KMS-11 (cell line): ENCODE data around the gene SRSF4.

Experiments
- H2AFZ ChIP-seq: fragments of 200-600 bp; sonication (generic); 2 replicates; pipeline ENCODE4 v1.6.1; 2016; ENCODE audit warnings: antibody characterized with exemption, mixed run types, low read depth
- H3K27ac ChIP-seq: fragments of 200-600 bp; sonication (generic); 2 replicates; pipeline ENCODE4 v1.6.1; 2016; ENCODE audit warnings: mild to moderate bottlenecking, mixed run types
- H3K27me3 ChIP-seq: fragments of 200-600 bp; sonication (generic); 2 replicates; pipeline ENCODE4 v1.6.1; 2017; ENCODE audit warnings: mild to moderate bottlenecking, low read depth, mixed run types, moderate library complexity; ENCODE audit not compliant: insufficient read depth
- H3K36me3 ChIP-seq: fragments of 200-600 bp; sonication (generic); 2 replicates; pipeline ENCODE4 v1.6.1; 2017; ENCODE audit warnings: mild to moderate bottlenecking, mixed run types; ENCODE audit not compliant: insufficient read depth
- H3K4me1 ChIP-seq: fragments of 200-600 bp; sonication (generic); 2 replicates; pipeline ENCODE4 v1.6.1; 2016; ENCODE audit warnings: mild to moderate bottlenecking, low read depth, mixed run types; ENCODE audit not compliant: poor library complexity, severe bottlenecking
- H3K4me2 ChIP-seq: fragments of 200-600 bp; sonication (generic); 2 replicates; pipeline ENCODE4 v1.7.0; 2016; ENCODE audit warnings: mild to moderate bottlenecking, mixed run types
- H3K4me3 ChIP-seq: fragments of 200-600 bp; sonication (generic); IDR thresholded peaks from 2 replicates; pipeline ENCODE4 v1.6.1; 2017; ENCODE audit warnings: low read depth, low read length, mixed read lengths; ENCODE audit not compliant: insufficient read depth
- H3K79me2 ChIP-seq: fragments of 200-600 bp; sonication (generic); 2 replicates; pipeline ENCODE4 v1.6.1; 2016; ENCODE audit warnings: low read depth, mixed run types; ENCODE audit not compliant: insufficient read depth
- H3K9ac ChIP-seq: fragments of 200-600 bp; sonication (generic); 2 replicates; pipeline ENCODE4 v1.6.1; 2016; ENCODE audit warnings: mild to moderate bottlenecking, mixed run types
- H4K20me1 ChIP-seq: fragments of 200-600 bp; sonication (generic); 2 replicates; pipeline ENCODE4 v1.6.1; 2016; ENCODE audit warnings: mild to moderate bottlenecking, mixed run types; ENCODE audit not compliant: insufficient read depth
- TF ChIP-seq, protein P1 (sequence below): fragments of 200-600 bp; sonication (generic); conservative IDR thresholded peaks from 2 replicates; pipeline ENCODE4 v1.6.1; 2017; ENCODE audit warnings: low read depth, mild to moderate bottlenecking, antibody characterized with exemption, low read length, moderate library complexity, mixed read lengths

The SRSF4 gene

DNA sequence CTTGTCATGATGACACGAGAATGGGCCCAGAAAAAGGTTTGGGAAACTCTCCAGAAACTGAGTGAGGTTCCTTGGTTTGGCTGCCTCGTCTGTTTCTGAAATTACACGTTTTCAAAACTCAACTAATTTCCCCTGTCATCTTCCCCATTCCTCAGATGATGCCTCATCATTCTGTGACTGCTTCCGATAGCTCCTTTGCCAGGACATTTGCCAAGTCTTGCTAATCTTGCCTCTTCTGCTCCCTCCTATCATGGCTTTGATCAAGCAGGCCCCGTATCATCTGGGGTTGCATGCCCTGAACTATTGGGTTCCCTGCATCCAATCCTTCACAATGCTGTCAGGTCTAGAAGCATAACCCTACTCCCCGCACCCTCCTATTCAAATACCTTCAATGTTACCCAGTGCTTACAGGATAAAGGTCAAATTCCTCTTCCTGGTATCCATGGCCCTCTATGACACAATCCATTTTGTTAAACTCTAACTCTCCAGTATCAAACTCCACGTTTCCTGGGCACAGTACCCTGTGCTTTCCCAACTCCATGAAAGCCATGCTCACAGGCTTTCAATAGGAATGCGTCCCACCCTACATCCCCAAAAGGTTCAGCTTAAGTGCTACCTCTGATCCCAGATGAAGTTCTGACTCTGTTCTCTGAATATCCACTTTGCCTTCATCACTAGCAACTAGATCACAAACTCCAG is 35.8 kb downstream of the SRSF4 start:
- Histone ChIP-seq H3K27me3 (no peaks in the 10 kb centered on the region), H3K4me2 (no peak overlapping the region), H3K4me1 (no peaks in the 10 kb centered on the region), H2AFZ (no peak overlapping the region), H3K4me3 (no peak overlapping the region), H3K36me3 (peaks cover 20% of the 10 kb centered on the region; the same call in 1 of the 2 replicates), H3K79me2 (no peaks in the 10 kb centered on the region), H3K9ac (no peak overlapping the region), H4K20me1 (no peaks in the 10 kb centered on the region), H3K27ac (no peak overlapping the region)
- TF ChIP-seq, protein P1, sequence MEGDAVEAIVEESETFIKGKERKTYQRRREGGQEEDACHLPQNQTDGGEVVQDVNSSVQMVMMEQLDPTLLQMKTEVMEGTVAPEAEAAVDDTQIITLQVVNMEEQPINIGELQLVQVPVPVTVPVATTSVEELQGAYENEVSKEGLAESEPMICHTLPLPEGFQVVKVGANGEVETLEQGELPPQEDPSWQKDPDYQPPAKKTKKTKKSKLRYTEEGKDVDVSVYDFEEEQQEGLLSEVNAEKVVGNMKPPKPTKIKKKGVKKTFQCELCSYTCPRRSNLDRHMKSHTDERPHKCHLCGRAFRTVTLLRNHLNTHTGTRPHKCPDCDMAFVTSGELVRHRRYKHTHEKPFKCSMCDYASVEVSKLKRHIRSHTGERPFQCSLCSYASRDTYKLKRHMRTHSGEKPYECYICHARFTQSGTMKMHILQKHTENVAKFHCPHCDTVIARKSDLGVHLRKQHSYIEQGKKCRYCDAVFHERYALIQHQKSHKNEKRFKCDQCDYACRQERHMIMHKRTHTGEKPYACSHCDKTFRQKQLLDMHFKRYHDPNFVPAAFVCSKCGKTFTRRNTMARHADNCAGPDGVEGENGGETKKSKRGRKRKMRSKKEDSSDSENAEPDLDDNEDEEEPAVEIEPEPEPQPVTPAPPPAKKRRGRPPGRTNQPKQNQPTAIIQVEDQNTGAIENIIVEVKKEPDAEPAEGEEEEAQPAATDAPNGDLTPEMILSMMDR: no peak

DNA sequence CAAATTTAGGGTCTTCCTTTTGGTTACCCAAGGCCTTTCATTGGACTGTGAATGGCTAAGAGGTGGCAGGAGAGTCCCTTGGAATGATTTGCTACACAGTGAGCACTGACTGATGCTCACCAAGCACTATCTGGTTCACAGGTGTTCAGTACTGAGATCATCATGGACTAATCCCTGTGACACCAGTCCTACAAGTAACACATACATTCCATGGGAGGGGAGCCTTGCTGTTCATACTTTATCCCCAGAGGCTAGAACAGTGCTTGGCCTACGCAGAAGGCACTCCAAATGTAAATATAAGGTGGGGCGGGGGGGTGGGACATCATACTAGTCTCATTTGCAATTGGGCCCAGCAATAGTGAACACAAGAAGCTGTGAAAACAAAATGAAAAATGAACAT is 37.5 kb downstream of the SRSF4 start:
- H3K27me3 ChIP-seq: no peaks in the 10 kb centered on the region
- no peak overlapping the region for H3K4me2 ChIP-seq
- H3K4me1 ChIP-seq: no peaks in the 10 kb centered on the region
- no peak overlapping the region for H3K27ac ChIP-seq
- no peak overlapping the region for H3K4me3 ChIP-seq
- H4K20me1 ChIP-seq: no peaks in the 10 kb centered on the region
- peaks cover 12% of the 10 kb centered on the region; the same call in 1 of the 2 replicates for H3K36me3 ChIP-seq
- no peak overlapping the region for H3K9ac ChIP-seq
- H2AFZ ChIP-seq: no peak overlapping the region
- no peaks in the 10 kb centered on the region for H3K79me2 ChIP-seq
- TF ChIP-seq, protein P1: no peak

DNA sequence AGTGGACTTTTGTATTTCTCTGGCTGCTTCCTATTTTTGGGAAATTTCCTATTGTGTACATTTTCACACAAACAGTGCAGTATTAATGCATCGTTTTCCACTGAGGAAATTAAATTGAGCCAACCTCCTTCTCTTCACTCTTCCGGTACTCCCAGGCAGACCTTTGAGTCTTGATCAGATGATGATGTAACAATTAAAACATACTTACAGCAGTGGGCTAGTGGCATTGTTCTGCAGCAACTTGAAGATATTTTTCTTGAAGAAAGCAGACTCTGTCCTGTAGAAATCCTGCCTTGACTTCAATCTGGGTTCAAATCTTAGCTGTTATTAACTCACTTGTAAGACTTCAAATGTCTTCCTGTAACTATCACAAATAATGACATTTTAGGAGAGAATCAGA is 39.0 kb downstream of the SRSF4 start:
- Histone ChIP-seq H3K4me3 (no peak overlapping the region), H4K20me1 (no peaks in the 10 kb centered on the region), H3K36me3 (no peaks in the 10 kb centered on the region), H3K4me1 (no peaks in the 10 kb centered on the region), H3K4me2 (no peak overlapping the region), H3K27ac (no peak overlapping the region), H3K9ac (no peak overlapping the region), H3K79me2 (no peaks in the 10 kb centered on the region), H2AFZ (no peak overlapping the region), H3K27me3 (no peaks in the 10 kb centered on the region)
- TF ChIP-seq, protein P1: no peak

DNA sequence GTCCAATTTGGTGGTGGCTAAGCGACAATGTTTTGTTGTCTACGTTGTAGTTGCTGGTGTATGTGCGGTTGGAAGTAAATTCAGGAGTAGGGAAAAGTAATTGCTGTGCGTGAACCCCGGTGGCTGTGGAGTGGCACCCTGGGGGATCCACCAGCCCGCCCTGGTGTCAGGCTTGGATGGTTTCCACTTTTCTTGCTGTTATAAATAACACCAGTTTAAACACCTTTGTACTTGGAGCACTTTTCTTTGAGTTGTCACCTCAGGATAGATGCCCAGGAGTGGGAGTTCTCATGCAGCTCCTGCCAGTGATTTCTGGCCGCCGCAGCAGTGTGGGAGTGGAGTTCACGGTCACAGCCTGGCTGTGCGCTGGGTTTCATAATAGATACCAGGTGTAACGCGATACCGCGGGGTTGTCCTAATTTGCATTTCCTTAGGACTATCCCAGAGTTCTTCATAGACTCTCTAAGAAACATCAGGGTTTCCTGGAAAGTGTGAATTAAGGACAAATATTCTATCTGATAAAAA is 45.2 kb downstream of the SRSF4 start:
- no peak overlapping the region for H3K4me3 ChIP-seq
- no peaks in the 10 kb centered on the region for H4K20me1 ChIP-seq
- no peaks in the 10 kb centered on the region for H3K36me3 ChIP-seq
- H3K4me1 ChIP-seq: no peaks in the 10 kb centered on the region
- no peak overlapping the region for H2AFZ ChIP-seq
- no peaks in the 10 kb centered on the region for H3K27me3 ChIP-seq
- H3K9ac ChIP-seq: no peak overlapping the region
- H3K27ac ChIP-seq: no peak overlapping the region
- no peaks in the 10 kb centered on the region for H3K79me2 ChIP-seq
- H3K4me2 ChIP-seq: no peak overlapping the region
- TF ChIP-seq, protein P1: no peak
